GM11168 (cell line): ENCODE results near the gene USP35.
"Not testable (repeated sequence)": the region's sequence is repeated elsewhere in the genome, so short reads cannot be mapped to it uniquely, and the experiment has no call there.

Experiments
- in situ Hi-C: fragments of 300-500 bp; cut with MboI; formaldehyde crosslinking; loops from one replicate; pipeline ENCODE4 v1.12.0; 2022; ENCODE audit warnings: low sequenced_read_pairs; ENCODE audit not compliant: unreplicated experiment

The USP35 gene

GRCh38 chr11:78227921-78228320, 39.2 kb downstream of the USP35 start:
- in situ Hi-C loops: loop anchor here (10.0 kb wide), 1 partner anchor 197 kb away; no protein-coding TSS in a partner anchor

- in situ Hi-C loops: loop anchor here (10.0 kb wide), 1 partner anchor 196 kb away; no protein-coding TSS in a partner anchor
Observed at GRCh38 chr11:78228467-78228866, 39.7 kb downstream of the USP35 start.

DNA sequence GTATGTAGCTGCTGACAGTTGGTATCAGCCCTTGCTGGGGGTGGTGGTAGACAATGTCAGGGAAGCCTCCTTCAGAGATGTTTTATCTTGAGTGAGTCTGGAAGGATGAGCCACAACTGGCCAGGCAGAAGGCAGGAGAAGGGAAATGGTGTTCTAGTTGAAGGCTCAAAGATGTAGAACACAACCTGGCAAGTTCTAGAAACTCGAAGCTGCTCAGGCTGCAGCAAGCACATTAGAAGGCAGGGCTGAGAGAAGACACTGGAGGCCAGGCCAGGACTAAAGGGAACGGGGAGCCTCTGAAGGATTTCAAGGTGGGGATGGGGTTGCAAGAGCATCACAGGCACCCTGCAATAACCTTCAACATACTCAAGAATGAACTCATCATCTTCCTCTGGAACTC, 40.4 kb downstream of the USP35 start:
- in situ Hi-C loops: loop anchor here (10.0 kb wide), 1 partner anchor 196 kb away; no protein-coding TSS in a partner anchor

DNA sequence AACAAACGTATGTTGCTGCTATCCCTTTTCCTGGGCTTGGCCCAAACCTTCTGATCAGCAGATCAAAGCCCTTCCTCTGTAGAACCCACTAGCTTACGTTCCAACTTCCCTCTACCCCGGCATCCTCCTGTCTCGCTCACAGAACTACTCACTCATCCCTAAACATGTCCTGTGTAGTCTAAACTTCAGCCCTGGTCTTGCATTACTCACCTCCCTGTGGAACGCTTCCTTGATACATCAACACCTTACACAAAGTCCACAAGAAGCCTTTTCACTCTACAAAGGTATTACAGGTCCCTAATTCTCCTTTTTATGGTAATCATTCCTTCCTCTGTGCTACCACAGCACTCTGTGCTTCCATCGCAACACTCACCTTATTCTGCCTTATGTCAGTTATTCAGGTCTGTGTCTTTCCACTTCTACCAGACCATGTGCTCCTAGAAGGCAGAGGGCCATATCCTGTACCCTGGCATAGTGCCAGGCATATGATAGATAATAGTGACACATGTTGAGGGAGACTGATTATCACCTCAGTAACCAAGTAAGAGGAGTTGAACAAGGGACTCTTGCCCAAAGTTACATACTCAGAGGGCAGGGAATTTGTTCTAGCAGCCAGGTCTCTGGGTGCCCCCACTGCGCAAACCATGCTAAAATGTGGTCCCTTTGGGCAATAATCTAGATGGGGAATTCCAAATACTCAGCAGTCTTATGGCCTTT, 41.6 kb downstream of the USP35 start:
- in situ Hi-C loops: no loop called here

DNA sequence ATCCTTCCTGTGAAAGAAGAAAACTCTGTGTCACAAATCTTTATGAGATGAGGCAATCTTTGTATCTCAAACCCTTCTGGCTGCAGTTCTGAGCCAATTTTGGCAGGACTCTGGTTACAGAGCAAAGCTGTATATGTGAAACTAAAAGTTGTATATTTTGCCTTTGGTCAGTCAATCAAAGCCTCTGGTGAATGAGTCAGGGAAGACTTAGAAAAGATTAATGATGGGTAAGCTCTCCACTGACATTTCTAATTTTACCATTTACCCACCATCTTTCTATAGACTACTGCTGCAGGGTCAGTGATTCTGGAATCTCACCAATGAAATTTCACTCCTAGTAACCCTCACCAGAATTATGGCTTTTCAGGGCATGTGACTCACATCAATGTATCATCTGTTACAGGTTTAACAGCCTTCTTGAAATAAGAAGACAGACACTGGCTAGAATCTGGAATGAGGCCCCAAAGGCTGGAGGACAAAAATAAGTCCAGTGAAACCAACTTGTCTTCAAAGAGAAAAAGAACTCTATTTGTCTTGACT, 43.3 kb downstream of the USP35 start:
- in situ Hi-C loops: no loop called here

- in situ Hi-C loops: not testable (repeated sequence)
Observed at GRCh38 chr11:78233046-78233445, 44.3 kb downstream of the USP35 start.

GRCh38 chr11:78234006-78234405, 45.3 kb downstream of the USP35 start:
- in situ Hi-C loops: no loop called here

- in situ Hi-C loops: no loop called here
Observed at GRCh38 chr11:78237293-78238046, 48.8 kb downstream of the USP35 start.

DNA sequence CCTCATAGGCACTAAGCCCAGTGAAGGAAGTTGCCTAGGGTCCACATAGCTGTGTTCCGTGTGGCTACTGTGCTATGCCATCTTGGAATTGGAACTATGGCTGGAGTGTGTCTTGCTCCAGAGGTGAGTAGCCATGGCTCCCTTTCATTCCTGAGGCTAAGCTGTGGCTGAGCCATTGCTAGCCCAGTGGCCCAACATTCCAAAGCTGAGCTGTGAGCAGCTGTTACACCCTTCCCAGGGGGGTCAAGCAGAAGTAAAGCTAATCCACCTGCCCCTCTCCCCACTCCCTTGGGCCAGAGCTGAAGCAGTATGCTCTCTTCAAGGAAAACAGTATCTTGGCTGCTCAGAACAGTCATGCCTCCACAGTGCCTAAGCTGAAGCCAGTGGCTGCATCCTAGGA, 51.1 kb downstream of the USP35 start:
- in situ Hi-C loops: no loop called here

- in situ Hi-C loops: no loop called here
Observed at GRCh38 chr11:78241475-78241874, 52.8 kb downstream of the USP35 start.

DNA sequence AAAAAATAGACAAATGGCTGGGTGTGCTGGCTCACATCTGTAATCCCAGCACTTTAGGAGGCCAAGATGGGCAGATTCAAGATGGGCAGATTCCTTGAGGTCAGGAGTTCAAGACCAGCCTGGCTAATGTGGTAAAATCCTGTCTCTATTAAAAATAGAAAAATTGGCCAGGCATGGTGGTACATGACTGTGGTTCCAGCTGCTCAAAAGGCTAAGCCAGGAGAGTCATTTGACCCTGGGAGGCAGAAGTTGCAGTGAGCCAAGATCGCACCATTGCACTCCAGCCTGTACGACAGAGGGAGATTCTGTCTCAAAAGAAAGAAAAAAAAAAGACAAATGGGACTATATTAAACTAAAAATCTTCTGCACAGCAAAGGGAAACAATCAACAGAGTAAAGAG, 55.4 kb downstream of the USP35 start:
- in situ Hi-C loops: no loop called here

DNA sequence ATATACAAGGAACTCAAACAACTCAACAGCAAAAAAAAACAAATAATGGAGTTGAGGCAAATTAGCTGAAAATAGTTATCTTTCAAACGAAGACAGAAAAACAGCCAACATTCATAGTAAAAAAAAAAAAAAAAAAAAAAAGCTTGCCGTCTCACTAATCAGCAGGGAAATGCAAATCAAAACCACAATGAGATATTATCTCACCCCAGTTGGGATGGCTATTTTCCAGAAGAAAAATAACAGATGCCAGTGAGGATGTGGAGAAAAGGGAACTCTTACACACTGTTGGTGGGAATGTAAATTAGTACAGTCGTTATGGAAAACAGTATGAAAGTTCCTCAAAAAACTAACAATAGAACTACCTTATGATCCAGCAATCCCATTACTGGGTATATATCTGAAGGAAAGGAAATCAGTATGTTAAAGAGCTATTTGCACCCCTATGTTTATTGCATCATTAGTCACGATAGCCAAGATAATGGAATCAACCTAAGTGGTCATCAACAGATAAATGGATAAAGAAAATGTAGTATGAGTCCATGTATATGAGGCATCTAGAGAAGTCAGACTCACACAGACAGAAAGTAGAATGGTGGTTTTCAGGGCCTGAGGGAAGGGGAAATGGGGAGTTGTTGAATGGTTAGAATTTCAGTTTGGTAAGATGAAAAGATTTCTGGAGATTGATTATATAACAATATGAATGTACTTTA, 56.0 kb downstream of the USP35 start:
- in situ Hi-C loops: no loop called here

GRCh38 chr11:78248191-78248590, 59.5 kb downstream of the USP35 start:
- in situ Hi-C loops: no loop called here

DNA sequence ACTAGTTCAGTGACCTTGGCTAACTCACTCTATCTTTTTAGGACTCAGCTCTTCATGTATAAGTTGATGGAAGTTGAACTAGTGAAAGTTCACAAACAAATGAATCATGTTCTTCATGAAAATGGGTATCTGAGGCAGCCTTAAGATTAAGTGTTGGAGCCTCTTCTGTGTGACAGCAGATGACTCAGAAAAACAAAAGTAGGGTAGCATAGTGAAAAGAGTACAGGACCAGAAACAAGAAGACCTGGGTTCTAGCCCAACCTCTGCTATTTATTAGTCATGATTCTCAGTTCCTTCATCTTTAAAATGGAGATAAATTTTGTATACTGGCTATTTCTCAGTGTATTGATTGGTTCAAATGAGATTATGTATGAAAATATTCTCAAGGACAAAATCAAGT, 60.2 kb downstream of the USP35 start:
- in situ Hi-C loops: no loop called here

- in situ Hi-C loops: no loop called here
Observed at GRCh38 chr11:78250099-78250498, 61.4 kb downstream of the USP35 start.

DNA sequence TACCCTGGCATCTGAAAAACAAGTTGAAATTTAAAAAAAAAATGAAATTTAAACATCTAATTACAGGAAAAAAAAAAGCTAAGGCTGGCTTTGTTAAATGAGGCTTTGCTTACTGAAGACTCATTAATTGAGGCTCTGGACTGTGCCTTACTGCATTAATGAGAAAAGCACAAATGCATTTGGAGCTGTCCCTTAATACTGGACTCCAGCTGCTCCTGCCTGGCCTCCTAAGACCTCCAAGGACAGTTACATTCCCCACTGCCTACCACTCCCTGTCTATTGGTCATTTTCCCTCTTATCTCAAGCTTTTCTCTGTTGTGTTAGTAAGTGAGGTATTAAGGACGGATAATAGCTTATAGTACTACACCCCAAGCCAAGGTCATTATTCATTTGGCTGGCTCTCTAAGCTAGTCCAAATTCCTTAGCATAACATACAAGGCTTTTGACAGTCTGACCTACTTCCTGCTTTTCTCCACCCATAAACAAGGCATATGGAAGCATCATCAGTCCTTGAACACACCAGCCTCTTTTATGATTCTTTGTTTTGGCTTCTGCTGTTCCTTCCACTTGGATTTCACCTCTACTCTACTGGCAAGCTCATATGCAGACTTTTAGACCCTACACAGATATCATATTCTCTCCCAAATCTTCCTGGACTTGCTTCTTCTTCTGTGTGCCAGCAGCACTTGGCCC, 62.5 kb downstream of the USP35 start:
- in situ Hi-C loops: no loop called here

GRCh38 chr11:78253797-78254196, 65.1 kb downstream of the USP35 start:
- in situ Hi-C loops: no loop called here

DNA sequence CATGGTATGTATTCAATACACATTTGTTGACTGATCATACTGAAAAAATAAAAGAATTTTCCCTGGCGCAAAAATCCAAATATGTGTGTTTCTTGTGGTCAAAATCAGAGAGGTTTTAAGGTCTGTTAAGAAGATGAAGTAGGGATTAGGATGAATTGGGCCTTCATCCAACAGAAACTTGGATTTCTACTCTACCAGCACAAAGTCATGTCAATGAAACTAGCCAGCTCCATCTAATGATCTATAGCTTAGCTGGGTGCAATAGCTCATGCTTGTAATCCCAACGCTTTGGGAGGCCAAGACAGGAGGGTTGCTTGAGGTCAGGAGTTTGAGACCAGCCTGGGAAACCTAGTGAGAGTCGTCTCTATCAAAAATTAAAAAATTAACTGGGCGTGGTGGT, 65.5 kb downstream of the USP35 start:
- in situ Hi-C loops: no loop called here

DNA sequence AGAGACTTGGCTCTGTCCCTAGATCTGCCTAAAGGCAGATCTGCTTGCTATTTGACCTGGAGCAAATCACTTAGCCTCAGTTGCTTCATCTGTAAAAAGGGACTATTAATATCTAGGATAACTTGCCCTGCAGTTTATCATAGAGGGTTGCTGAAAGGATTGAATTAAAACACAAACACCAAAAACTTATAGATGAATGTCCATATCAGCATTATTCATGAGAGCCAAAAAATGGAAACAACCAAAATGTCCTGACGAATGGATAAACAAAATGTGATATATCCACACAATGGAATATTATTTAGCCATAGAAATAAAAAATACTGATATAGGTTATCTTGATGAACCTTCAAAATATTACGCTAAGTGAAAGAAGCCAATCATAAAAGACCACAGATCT, 67.2 kb downstream of the USP35 start:
- in situ Hi-C loops: no loop called here

- in situ Hi-C loops: no loop called here
Observed at GRCh38 chr11:78256962-78257361, 68.2 kb downstream of the USP35 start.
